Psoas muscle (tissue), 8 donors: ENCODE measurements around the gene ARHGAP9. TPM values are rescaled to one million over a fixed set of nuclear protein-coding genes. Genes with fewer than 3 reads are reported as not detected.

Experiments used
- ATAC-seq, 4 donors: fragments of 200-7000 bp; cut with Tn5 transposase; one replicate each; pipeline ENCODE4 v1.9.1; 2020; ENCODE audit warnings: moderate library complexity in 3 of 4, mild to moderate bottlenecking in 2 of 4
- DNase-seq, 2 donors: peaks; one replicate each; pipeline ENCODE4 v3.0.0-alpha.2; 2020
- H3K27ac ChIP-seq: fragments of 200-600 bp; one replicate; pipeline ENCODE4 v1.8.0; 2022
- H3K27me3 ChIP-seq, 3 donors: fragments of 200-600 bp in 1 of 3; one replicate each; pipeline versions ENCODE4 v1.6.1 to v1.8.0; 2013 to 2022; ENCODE audit warnings: low read length in 2 of 3, mild to moderate bottlenecking in 2 of 3, moderate library complexity in 1 of 3; ENCODE audit not compliant: insufficient read depth in 3 of 3
- H3K36me3 ChIP-seq, 2 donors: fragments of 200-600 bp in 1 of 2; one replicate each; pipeline versions ENCODE4 v1.6.1 to v1.8.0; 2013 to 2022; ENCODE audit warnings: low read depth in 1 of 2, mild to moderate bottlenecking in 1 of 2, moderate library complexity in 1 of 2; ENCODE audit not compliant: insufficient read depth in 1 of 2
- H3K4me1 ChIP-seq: fragments of 200-600 bp; one replicate; pipeline ENCODE4 v1.8.0; 2022
- H3K4me3 ChIP-seq: fragments of 200-600 bp; one replicate; pipeline ENCODE4 v1.8.0; 2022; ENCODE audit warnings: mild to moderate bottlenecking
- H3K9me3 ChIP-seq: fragments of 200-600 bp; one replicate; pipeline ENCODE4 v1.8.0; 2022
- CTCF ChIP-seq: fragments of 200-600 bp; IDR thresholded peaks from one replicate; pipeline ENCODE4 v1.8.0; 2022; ENCODE audit warnings: antibody characterized with exemption
- WGBS, 3 donors: extraction: QIAGEN DNeasy Blood & Tissue Kit; methylation state at CpG; one replicate each; pipeline versions ENCODE4 v1.1.6 to v1.1.7; 2013; 5-methylcytosine and 5-hydroxymethylcytosine counted together
- intact Hi-C, 2 donors: fragments of 100-400 bp; cut with DNase I; formaldehyde crosslinking; loops; one replicate each; pipeline versions ENCODE4 v1.11.0 to v1.14.2; 2022
- long read RNA-seq, 2 donors: library from polyadenylated mRNA; unstranded; transcript quantifications; one replicate each; pipeline ENCODE4 v2.0.0, GENCODE V29; 2021
- polyA plus RNA-seq, 3 donors: library from polyadenylated mRNA; stranded (reverse); fragments of 200-250 nt; gene quantifications; one replicate each; pipeline ENCODE4 v1.2.3, GENCODE V29; 2013
- total RNA-seq, 4 donors: library from RNA; stranded (reverse); fragmentation: NEBNext Ultra II Directional in 2 of 4; extraction: Animal tissue kit (Norgen Biotek cat#: 25700) in 2 of 4; gene quantifications; one replicate each; pipeline versions ENCODE4 v1.2.1 to v1.2.4, GENCODE V29; 2021 to 2023
- donor health status: healthy with polysubstance abuse.
- donor health status: DM: no; HTN: no; CAD: no; lungs with moderate emphysema.
- donor health status: Bipolar disorder and iron deficiency.
- donor health status: healthy.
- donor health status: DM: yes; HTN: yes; CAD: no.
- donor health status: DM: no; HTN: no; CAD: no.
- donor health status: DM: no; HTN: no; CAD: no.
- donor health status: DM: yes; HTN: yes; CAD: no.

ARHGAP9 gene
- total RNA-seq (1 to 10 TPM; 1.3 to 5.4 (median 4.1) TPM), polyA plus RNA-seq (1 to 10 TPM in 2 of 3 donors, under 1 TPM in 1; 0.91 to 2.0 (median 1.4) TPM)
- long read RNA-seq, donor 1, partial matches to known transcripts, result 1 of 2 reads
- long read RNA-seq, donor 1, other reads (novel, unspliced or antisense), result 1 of 2 reads
- long read RNA-seq, donor 2, partial matches to known transcripts, result 0 of 6 reads
- long read RNA-seq, donor 2, other reads (novel, unspliced or antisense), result 5 of 6 reads

- WGBS, 3 donors, result 66 to 78% (median 74%) methylated on average over 6 of the region's 6 CpGs
- intact Hi-C loops, result no loop called here
- Histone ChIP-seq H3K4me3 (no peak within 1 kb of the TSS), H3K36me3 (no peaks in the 10 kb centered on the region), H3K27ac (no peak within 1 kb of the TSS), H3K4me1 (peaks cover 13% of the 10 kb centered on the region), H3K9me3 (no peaks in the 10 kb centered on the region), H3K27me3 (peaks cover 0 to 29% (median 13%) of the 10 kb centered on the region in 3 donors)
- DNase-seq (no peak), ATAC-seq (no peak)
- no peak for TF ChIP-seq CTCF
These were observed at the start of gene ARHGAP9 for GRCh38 chr12:57479376-57480115. Gene ARHGAP9 (minus strand): TSS chr12:57479866. CDS start chr12:57479406, 460 bp downstream.

GRCh38 chr12:57528831-57529555 is 49.3 kb upstream of the ARHGAP9 start:
- peaks cover 20 to 99% of the 10 kb centered on the region in 2 donors for H3K36me3 ChIP-seq
- intact Hi-C loops, result no loop called here
- H3K4me3 ChIP-seq, result no peak overlapping the region
- H3K27ac ChIP-seq, result no peak overlapping the region
- 67 to 75% (median 68%) methylated on average over 7 to 10 of the region's 10 CpGs for WGBS, 3 donors
- peaks cover 10% of the 10 kb centered on the region for H3K4me1 ChIP-seq
- ATAC-seq (no peak), DNase-seq (no peak)
- TF ChIP-seq CTCF, result no peak
- no peaks in the 10 kb centered on the region for H3K27me3 ChIP-seq
- no peaks in the 10 kb centered on the region for H3K9me3 ChIP-seq

- Histone ChIP-seq H3K4me3 (no peak overlapping the region), H3K27ac (no peak overlapping the region), H3K36me3 (peaks cover 16 to 93% of the 10 kb centered on the region in 2 donors), H3K27me3 (no peaks in the 10 kb centered on the region), H3K4me1 (peaks cover 15% of the 10 kb centered on the region), H3K9me3 (no peaks in the 10 kb centered on the region)
- no peak for ATAC-seq
- intact Hi-C loops, result no loop called here
- no peak for DNase-seq
- no peak for TF ChIP-seq CTCF
- 74 to 82% (median 78%) methylated on average over 10 to 12 of the region's 12 CpGs for WGBS, 3 donors
These were observed 48.5 kb upstream of the ARHGAP9 start for GRCh38 chr12:57528176-57528575.

GRCh38 chr12:57527184-57527583 is 47.5 kb upstream of the ARHGAP9 start:
- peaks cover 9 to 83% of the 10 kb centered on the region in 2 donors for H3K36me3 ChIP-seq
- no peak overlapping the region for H3K4me3 ChIP-seq
- 66 to 75% (median 74%) methylated on average over 5 of the region's 5 CpGs for WGBS, 3 donors
- no peaks in the 10 kb centered on the region for H3K27me3 ChIP-seq
- TF ChIP-seq CTCF, result no peak
- H3K4me1 ChIP-seq, result peaks cover 15% of the 10 kb centered on the region
- DNase-seq (no peak), ATAC-seq (no peak)
- H3K27ac ChIP-seq, result no peak overlapping the region
- intact Hi-C loops, result no loop called here
- no peaks in the 10 kb centered on the region for H3K9me3 ChIP-seq
